ENCODE results near the gene VWA3A. TPM values are rescaled to one million over a fixed set of nuclear protein-coding genes. Genes with fewer than 3 reads are reported as not detected.

VWA3A gene
- total and polyA plus RNA-seq, 2 donors (not counting 3 experiments of a cell fraction or from before 2014, with no cell fraction given): 0.12 to 0.84 TPM

DNA sequence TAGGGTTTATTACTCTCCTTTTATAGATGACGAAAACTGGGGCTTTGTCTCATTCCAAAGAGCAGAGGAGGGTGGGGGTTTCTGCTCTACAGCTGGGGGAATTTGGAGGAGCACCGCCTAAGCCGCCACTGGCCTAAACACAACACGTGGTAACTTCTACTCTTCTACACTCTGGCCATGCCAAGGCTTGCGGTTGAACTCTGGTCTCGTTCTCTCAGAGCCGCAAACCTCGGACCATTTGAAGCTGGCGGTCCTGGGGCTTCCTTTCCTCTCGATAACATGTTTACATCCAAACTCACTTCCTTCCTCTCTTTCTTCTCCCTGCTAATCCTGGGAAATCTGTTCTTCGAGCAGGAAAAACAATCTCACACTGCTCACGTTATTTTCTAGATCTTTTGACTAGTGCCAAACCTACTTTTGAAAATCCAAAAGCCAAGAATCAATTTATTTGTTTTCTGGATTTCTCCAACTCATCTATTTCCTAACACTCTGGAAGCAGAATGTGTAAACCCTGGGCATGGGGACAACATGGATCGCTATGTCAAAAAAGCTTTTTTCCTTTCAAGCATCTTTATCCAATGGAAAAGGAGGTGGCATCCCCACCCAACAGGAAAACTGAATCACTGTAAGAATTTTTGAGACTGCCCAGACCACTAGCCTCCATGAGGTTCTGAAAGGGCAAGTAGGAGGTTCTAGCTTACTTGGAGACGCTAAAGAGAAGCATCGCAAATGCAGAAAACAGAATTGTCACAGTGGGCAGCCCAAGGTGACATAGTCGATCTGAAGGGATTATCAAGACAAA is 100.1 kb downstream of the VWA3A start:
- intact Hi-C loops (cut with micrococcal nuclease): loop anchor here (1.0 to 5.0 kb wide), 3 partner anchors 166 to 1290 kb away; partner anchors contain the start of genes DCUN1D3 and LYRM1

More for the DNA sequence above, 100.1 kb downstream of the VWA3A start:
- Histone ChIP-seq H3K27ac (ENCODE audit: insufficient read depth, low read depth, low read length) (peak overlapping the region; percentile 99), H3K79me2 (ENCODE audit: control insufficient read depth, insufficient read depth, low read length) (no peaks in the 10 kb centered on the region), H3K9me1 (replicated peaks; ENCODE audit: control insufficient read depth, extremely low read depth, insufficient read depth, low read length) (no peaks in the 10 kb centered on the region), H3K9ac (replicated peaks; ENCODE audit: extremely low read depth, insufficient read depth, low read length) (peak overlapping the region; percentile 96), H3K27me3 (ENCODE audit: control insufficient read depth in 2 of 2, insufficient read depth in 2 of 2, low read length in 2 of 2) (no peaks in the 10 kb centered on the region), H3K4me2 (ENCODE audit: insufficient read depth, low read length) (peak overlapping the region; percentile 96), H3K36me3 (ENCODE audit: control insufficient read depth in 2 of 2, extremely low read depth in 1 of 2, insufficient read depth in 2 of 2, low read length in 2 of 2) (no peaks in the 10 kb centered on the region), H4K20me1 (replicated peaks; ENCODE audit: control insufficient read depth, extremely low read depth, insufficient read depth, low read length) (no peaks in the 10 kb centered on the region), H2AFZ (ENCODE audit: low read depth, low read length) (no peak overlapping the region), H3K4me3 (replicated peaks in 1 of 3; ENCODE audit: insufficient read depth in 1 of 3, low read depth in 1 of 3, low read length in 3 of 3) (peak overlapping the region; percentile 3 to 80 (median 10)), H3K9me3 (replicated peaks; ENCODE audit: control insufficient read depth, insufficient read depth, low read length) (no peaks in the 10 kb centered on the region), H3K4me1 (ENCODE audit: control insufficient read depth, extremely low read depth, insufficient read depth, low read length) (peaks cover 45% of the 10 kb centered on the region)
- ChIA-PET POLR2A (interaction anchor here (0.5 to 1.3 kb wide), 4 partner anchors 14 to 204 kb away, joined by 3 to 8 read pairs (median 4); partner anchors contain the start of gene EEF2K), CTCF (interaction anchor here (0.8 to 3.0 kb wide), 6 partner anchors 13 to 241 kb away, joined by 3 to 16 read pairs (median 7); partner anchors contain the start of genes EEF2K and POLR3E)
- no TSS peak for BruUV-seq (replicated peaks)
- TF ChIP-seq, protein P1, sequence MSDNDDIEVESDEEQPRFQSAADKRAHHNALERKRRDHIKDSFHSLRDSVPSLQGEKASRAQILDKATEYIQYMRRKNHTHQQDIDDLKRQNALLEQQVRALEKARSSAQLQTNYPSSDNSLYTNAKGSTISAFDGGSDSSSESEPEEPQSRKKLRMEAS (IDR thresholded peaks at IDR 0.05; ENCODE audit: insufficient read depth, insufficient read length): peak; percentile 96
- TF ChIP-seq POLR2A (IDR thresholded peaks at IDR 0.05; ENCODE audit: low read depth, low read length) (peak; percentile 71), GATA2 (IDR thresholded peaks at IDR 0.05; ENCODE audit: insufficient read depth, insufficient read length, low read depth, low read length) (peak; percentile 91), FOS (IDR thresholded peaks at IDR 0.05; ENCODE audit: borderline replicate concordance, insufficient read depth, low read length) (peak; percentile 36), POLR2AphosphoS5 (IDR thresholded peaks at IDR 0.05; ENCODE audit: insufficient read depth, low read depth, low read length) (peak; percentile 70), MYC (IDR thresholded peaks at IDR 0.05; ENCODE audit: low read depth, low read length) (peak; percentile 73), EZH2 (IDR thresholded peaks at IDR 0.05; ENCODE audit: borderline replicate concordance, low read depth, low read length, severe bottlenecking) (no peak), JUN (IDR thresholded peaks at IDR 0.05; ENCODE audit: borderline replicate concordance, insufficient read depth, insufficient read length, low read depth) (peak; percentile 12)
- TF ChIP-seq, protein P2, sequence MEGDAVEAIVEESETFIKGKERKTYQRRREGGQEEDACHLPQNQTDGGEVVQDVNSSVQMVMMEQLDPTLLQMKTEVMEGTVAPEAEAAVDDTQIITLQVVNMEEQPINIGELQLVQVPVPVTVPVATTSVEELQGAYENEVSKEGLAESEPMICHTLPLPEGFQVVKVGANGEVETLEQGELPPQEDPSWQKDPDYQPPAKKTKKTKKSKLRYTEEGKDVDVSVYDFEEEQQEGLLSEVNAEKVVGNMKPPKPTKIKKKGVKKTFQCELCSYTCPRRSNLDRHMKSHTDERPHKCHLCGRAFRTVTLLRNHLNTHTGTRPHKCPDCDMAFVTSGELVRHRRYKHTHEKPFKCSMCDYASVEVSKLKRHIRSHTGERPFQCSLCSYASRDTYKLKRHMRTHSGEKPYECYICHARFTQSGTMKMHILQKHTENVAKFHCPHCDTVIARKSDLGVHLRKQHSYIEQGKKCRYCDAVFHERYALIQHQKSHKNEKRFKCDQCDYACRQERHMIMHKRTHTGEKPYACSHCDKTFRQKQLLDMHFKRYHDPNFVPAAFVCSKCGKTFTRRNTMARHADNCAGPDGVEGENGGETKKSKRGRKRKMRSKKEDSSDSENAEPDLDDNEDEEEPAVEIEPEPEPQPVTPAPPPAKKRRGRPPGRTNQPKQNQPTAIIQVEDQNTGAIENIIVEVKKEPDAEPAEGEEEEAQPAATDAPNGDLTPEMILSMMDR (IDR thresholded peaks at IDR 0.05; ENCODE audit: extremely low read depth in 1 of 2, insufficient read depth in 1 of 2, low read depth in 1 of 2, low read length in 2 of 2): no peak
- dilution Hi-C loops (cut with MboI; ENCODE audit: extremely low pct_ligation_motif_present, low sequenced_read_pairs): no loop called here
- FAIRE-seq: peak; percentile 98
- peak; percentile 99 for DNase-seq (ENCODE audit: low read depth, low spot score)

Measured in endothelial cell of umbilical vein (primary cell).